H1 (cell line): ENCODE data around the gene PVALB. TPM values are rescaled to one million over a fixed set of nuclear protein-coding genes. Genes with fewer than 3 reads are reported as not detected.
A peak's percentile ranks its signal among the peaks of the same experiment; 100 is the strongest.

ENCODE experiments used
- CTCF ChIA-PET: fragments of 300-600 bp; sonication (Branson Sonifier 250); formaldehyde crosslinking; loops from one replicate; lab custom pipeline; 2021; ENCODE audit not compliant: partially characterized antibody; lab: Charles Lee
- POLR2A ChIA-PET: fragments of 300-600 bp; sonication (Branson Sonifier 250); formaldehyde crosslinking; loops from one replicate; lab custom pipeline; 2021; ENCODE audit warnings: inconsistent platforms; ENCODE audit not compliant: partially characterized antibody; lab: Charles Lee
- DNase-seq, 2 experiments: peaks; one replicate each; pipeline versions ENCODE4 v3.0.0 to v3.0.0-alpha.2; 2010 to 2022; ENCODE audit warnings: low spot score in 2 of 2, low read depth in 1 of 2, mixed read lengths in 1 of 2
- FAIRE-seq: peaks from 2 replicates; lab custom pipeline; 2011; peaks lifted over from hg19 to GRCh38; lab: Jason Lieb, UNC
- H2AFZ ChIP-seq: 2 replicates; pipeline ENCODE4 v1.8.1; 2012; ENCODE audit warnings: low read length, inconsistent platforms
- H2AK5ac ChIP-seq: 2 replicates; pipeline ENCODE4 v1.6.1; 2013; ENCODE audit warnings: low read depth, low read length
- H2BK120ac ChIP-seq: replicated peaks from 2 replicates; pipeline ENCODE3; 2013; ENCODE audit warnings: low read depth, low read length, inconsistent platforms
- H2BK12ac ChIP-seq: 2 replicates; pipeline ENCODE4 v1.6.1; 2013; ENCODE audit warnings: low read depth, low read length
- H2BK15ac ChIP-seq: 2 replicates; pipeline ENCODE4 v1.6.1; 2013; ENCODE audit warnings: low read length
- H2BK20ac ChIP-seq: 2 replicates; pipeline ENCODE4 v1.6.1; 2013; ENCODE audit warnings: low read length
- H2BK5ac ChIP-seq: 2 replicates; pipeline ENCODE4 v1.6.1; 2013; ENCODE audit warnings: low read depth, low read length
- H3K14ac ChIP-seq: 2 replicates; pipeline ENCODE4 v1.6.1; 2013; ENCODE audit warnings: inconsistent platforms; ENCODE audit not compliant: insufficient read length
- H3K18ac ChIP-seq: 2 replicates; pipeline ENCODE4 v1.6.1; 2013; ENCODE audit warnings: low read length; ENCODE audit errors: extremely low read depth
- H3K23ac ChIP-seq: 2 replicates; pipeline ENCODE4 v1.6.1; 2013; ENCODE audit warnings: inconsistent platforms; ENCODE audit not compliant: insufficient read length
- H3K23me2 ChIP-seq: 2 replicates; pipeline ENCODE4 v1.6.1; 2013; ENCODE audit warnings: low read depth, low read length
- H3K27ac ChIP-seq: 2 replicates; pipeline ENCODE4 v1.6.1; 2011; ENCODE audit warnings: low read depth, low read length, inconsistent platforms
- H3K27me3 ChIP-seq, 4 experiments: replicated peaks in 1 of 4; 1 replicate in 1 of 4; 2 replicates in 3 of 4; pipeline versions ENCODE4 v1.6.1 to v1.8.1; 2011 to 2013; ENCODE audit warnings: low read length in 3 of 4, mild to moderate bottlenecking in 3 of 4, inconsistent platforms in 2 of 4, mixed read lengths in 2 of 4, moderate library complexity in 1 of 4; ENCODE audit not compliant: control insufficient read depth in 3 of 4, insufficient read depth in 3 of 4; ENCODE audit errors: extremely low read depth in 1 of 4
- H3K36me3 ChIP-seq, 4 experiments: 2 replicates each; pipeline versions ENCODE4 v1.6.1 to v1.8.1; 2011 to 2013; ENCODE audit warnings: mild to moderate bottlenecking in 4 of 4, low read length in 3 of 4, moderate library complexity in 2 of 4, control low read depth in 1 of 4, inconsistent platforms in 1 of 4; ENCODE audit not compliant: insufficient read depth in 4 of 4, control insufficient read depth in 2 of 4
- H3K4ac ChIP-seq: replicated peaks from 2 replicates; pipeline ENCODE3; 2013; ENCODE audit warnings: low read length, low read depth, mixed read lengths, inconsistent platforms; ENCODE audit not compliant: insufficient read length
- H3K4me1 ChIP-seq, 4 experiments: replicated peaks in 1 of 4; 1 replicate in 1 of 4; 2 replicates in 3 of 4; pipeline versions ENCODE4 v1.6.1 to v1.8.1; 2011 to 2013; ENCODE audit warnings: low read length in 3 of 4, inconsistent platforms in 2 of 4, mixed read lengths in 1 of 4; ENCODE audit not compliant: insufficient read depth in 4 of 4, control insufficient read depth in 3 of 4
- H3K4me2 ChIP-seq, 2 experiments: 2 replicates each; pipeline versions ENCODE4 v1.6.1 to v1.8.1; 2011 to 2013; ENCODE audit warnings: low read depth in 2 of 2, low read length in 2 of 2, control low read depth in 1 of 2, inconsistent platforms in 1 of 2, mild to moderate bottlenecking in 1 of 2; ENCODE audit not compliant: insufficient read depth in 1 of 2
- H3K4me3 ChIP-seq, 4 experiments: fragments of 200-600, 300-600 bp in 1 of 4; sonication (generic), shearing (Covaris generic), sonication (Bioruptor Twin) in 1 of 4; 2 replicates each; pipeline versions ENCODE4 v1.5.1 to v1.8.1; 2011 to 2016; ENCODE audit warnings: low read length in 4 of 4, low read depth in 3 of 4, control low read depth in 2 of 4, inconsistent platforms in 2 of 4, mild to moderate bottlenecking in 2 of 4, mixed read lengths in 1 of 4, moderate library complexity in 1 of 4; ENCODE audit not compliant: insufficient read depth in 2 of 4; ENCODE audit errors: extremely low read depth in 1 of 4
- H3K56ac ChIP-seq: replicated peaks from 2 replicates; pipeline ENCODE3; 2013; ENCODE audit warnings: low read depth, mild to moderate bottlenecking, mixed read lengths, low read length, inconsistent platforms; ENCODE audit not compliant: insufficient read length
- H3K79me1 ChIP-seq: 2 replicates; pipeline ENCODE4 v1.6.1; 2013; ENCODE audit warnings: low read depth, low read length, control low read depth
- H3K79me2 ChIP-seq, 2 experiments: 2 replicates each; pipeline versions ENCODE4 v1.6.1 to v1.8.1; 2012 to 2013; ENCODE audit warnings: low read length in 2 of 2, mild to moderate bottlenecking in 2 of 2, inconsistent platforms in 1 of 2; ENCODE audit not compliant: insufficient read depth in 2 of 2, control insufficient read depth in 1 of 2
- H3K9ac ChIP-seq, 4 experiments: replicated peaks in 1 of 4; 1 replicate in 1 of 4; 2 replicates in 3 of 4; pipeline versions ENCODE4 v1.6.1 to v1.8.1; 2011 to 2013; ENCODE audit warnings: low read depth in 3 of 4, low read length in 3 of 4, control low read depth in 2 of 4, mild to moderate bottlenecking in 2 of 4, moderate library complexity in 2 of 4, inconsistent platforms in 1 of 4; ENCODE audit errors: extremely low read depth in 1 of 4
- H3K9me3 ChIP-seq, 2 experiments: 2 replicates each; pipeline versions ENCODE4 v1.6.1 to v1.8.1; 2012 to 2013; ENCODE audit warnings: mild to moderate bottlenecking in 2 of 2, moderate library complexity in 2 of 2, control low read depth in 1 of 2, inconsistent platforms in 1 of 2, low read depth in 1 of 2, low read length in 1 of 2, mixed read lengths in 1 of 2; ENCODE audit not compliant: insufficient read depth in 2 of 2
- H4K20me1 ChIP-seq, 2 experiments: replicated peaks in 1 of 2; 2 replicates each; pipeline versions ENCODE3 to v1.8.1; 2011 to 2013; ENCODE audit warnings: inconsistent platforms in 2 of 2, low read length in 2 of 2, mild to moderate bottlenecking in 1 of 2; ENCODE audit not compliant: insufficient read depth in 2 of 2, control insufficient read depth in 1 of 2
- H4K5ac ChIP-seq: 2 replicates; pipeline ENCODE4 v1.6.1; 2013; ENCODE audit warnings: low read length, low read depth, mixed read lengths, inconsistent platforms; ENCODE audit not compliant: insufficient read length
- H4K8ac ChIP-seq: 2 replicates; pipeline ENCODE4 v1.8.0; 2013; ENCODE audit warnings: mild to moderate bottlenecking, moderate library complexity, low read length, inconsistent platforms; ENCODE audit not compliant: insufficient read depth; ENCODE audit errors: extremely low read depth
- H4K91ac ChIP-seq: replicated peaks from 2 replicates; pipeline ENCODE3; 2013; ENCODE audit warnings: low read length, mixed read lengths, inconsistent platforms; ENCODE audit not compliant: insufficient read length
- HDAC2 ChIP-seq, 2 experiments: fragments of 300-600 bp in 1 of 2; sonication (generic) in 1 of 2; IDR thresholded peaks; 2 replicates each; pipeline ENCODE4 v1.6.1; 2011 to 2012; ENCODE audit warnings: low read depth in 2 of 2, low read length in 2 of 2, mild to moderate bottlenecking in 2 of 2, moderate library complexity in 2 of 2, borderline replicate concordance in 1 of 2, inconsistent platforms in 1 of 2
- KDM1A ChIP-seq: fragments of 200-600, 300-600 bp; sonication (generic); IDR thresholded peaks from 2 replicates; pipeline ENCODE4 v1.7.1; 2016; ENCODE audit warnings: mild to moderate bottlenecking, low read length, borderline replicate concordance
- RBBP5 ChIP-seq: IDR thresholded peaks from 2 replicates; pipeline ENCODE4 v1.7.1; 2012; ENCODE audit warnings: low read depth, mild to moderate bottlenecking, inconsistent platforms, low read length, moderate library complexity, borderline replicate concordance
- WGBS, 2 experiments: shearing (Covaris generic) in 1 of 2; methylation state at CpG; one replicate each; pipeline versions ENCODE4 v1.1.6 to v1.1.7; 2013 to 2015; ENCODE audit warnings: low lambda C conversion rate in 2 of 2, mixed read lengths in 2 of 2, inconsistent platforms in 1 of 2, low coverage in 1 of 2, missing lambda C conversion rate in 1 of 2; ENCODE audit not compliant: insufficient replicate concordance in 2 of 2, insufficient coverage in 1 of 2, insufficient read length in 1 of 2; ENCODE audit errors: extremely low coverage in 1 of 2, missing lambda C conversion rate in 1 of 2; 5-methylcytosine and 5-hydroxymethylcytosine counted together
- polyA plus RNA-seq, 7 experiments: library from polyadenylated mRNA; depleted of rRNA in 3 of 7; stranded (reverse) in 5 of 7; unstranded in 2 of 7; fragments of >200 nt in 5 of 7; fragments of 200-250 nt in 2 of 7; gene quantifications; 1 replicate in 5 of 7; 2 replicates in 1 of 7; 4 replicates in 1 of 7; pipeline versions ENCODE4 v1.2.1 to v1.2.3, GENCODE V29; 2011 to 2013; ENCODE audit warnings: missing spikeins in 2 of 7, mixed read lengths in 2 of 7
- total RNA-seq: library from RNA; stranded (reverse); fragmentation: NEBNext Ultra II Directional; extraction: Animal tissue kit (Norgen Biotek cat#: 25700); gene quantifications from 2 replicates; pipeline ENCODE4 v1.2.1, GENCODE V29; 2021

PVALB gene
- total and polyA plus RNA-seq, 2 of the 8 experiments (the other 6 are each of a cell fraction or from before 2014, with no cell fraction given), result 1.7 to 5.4 TPM

DNA sequence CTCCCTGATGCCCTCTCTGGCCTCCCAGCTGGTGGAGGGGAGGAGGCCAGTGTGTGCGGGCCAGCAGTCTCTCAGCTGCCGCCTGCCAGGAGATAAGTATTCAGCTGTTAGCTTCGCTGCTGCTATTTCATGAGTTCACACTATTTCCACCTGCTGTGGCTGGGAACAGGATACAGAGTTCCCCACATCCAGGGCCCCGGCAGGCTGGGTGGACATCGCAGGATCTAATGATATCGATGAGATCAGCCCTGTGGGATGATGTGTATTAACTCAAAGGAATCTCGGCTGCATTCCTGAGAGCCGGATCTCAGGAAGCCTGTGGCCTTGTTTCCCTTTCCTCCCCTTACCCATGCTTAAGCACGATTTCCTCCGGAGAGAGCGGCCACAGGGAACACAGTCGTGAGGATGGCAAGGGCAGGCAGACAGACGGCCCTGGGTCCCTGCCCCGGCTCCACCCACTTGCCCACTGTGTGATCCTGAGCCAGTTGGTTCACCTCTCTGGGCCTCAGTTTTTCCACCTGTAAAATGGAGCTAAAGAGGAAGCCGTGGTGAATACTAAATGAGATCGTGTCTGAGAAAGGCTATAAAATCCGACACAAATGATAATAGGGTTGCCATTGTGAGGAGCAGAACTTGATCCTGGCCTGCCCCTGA lies 6.5 kb upstream of the PVALB start:
- no peaks in the 10 kb centered on the region for H3K9me3 ChIP-seq
- no peak overlapping the region for H3K14ac ChIP-seq
- no peak overlapping the region; a peak in 1 of 8 replicates for H3K4me3 ChIP-seq
- peaks cover 0 to 6% of the 10 kb centered on the region in 2 experiments for H4K20me1 ChIP-seq
- H3K79me2 ChIP-seq, result no peaks in the 10 kb centered on the region
- H4K8ac ChIP-seq, result no peak overlapping the region
- FAIRE-seq (no peak), DNase-seq (no peak)
- ChIA-PET CTCF (interaction anchor here (0.6 to 1.6 kb wide), 6 partner anchors 14 to 716 kb away, joined by 3 to 9 read pairs (median 3); no protein-coding TSS in a partner anchor), POLR2A (interaction anchor here (0.5 kb wide), 1 partner anchor 152 kb away, joined by 4 read pairs; no protein-coding TSS in a partner anchor)
- peak overlapping the region; percentile 67; the same call in 1 of the 2 replicates for H2BK15ac ChIP-seq
- H3K27ac ChIP-seq, result no peak overlapping the region
- H3K56ac ChIP-seq, result no peak overlapping the region
- H2AFZ ChIP-seq, result no peak overlapping the region
- peaks cover 0 to 13% (median 8%) of the 10 kb centered on the region in 4 experiments; a peak in 6 of 7 replicates for H3K4me1 ChIP-seq
- H2BK20ac ChIP-seq, result 0 out of 2 replicates have a peak overlapping the region, but pooled peaks have one; percentile 56
- H3K23ac ChIP-seq, result no peak overlapping the region
- no peaks in the 10 kb centered on the region for H3K36me3 ChIP-seq
- no peak overlapping the region for H3K4ac ChIP-seq
- WGBS, 2 experiments, result 88% methylated on average over 17 of the region's 17 CpGs; no CpG with 5 or more reads in 1 of the 2 experiments
- H3K18ac ChIP-seq, result 0 out of 2 replicates have a peak overlapping the region, but pooled peaks have one; percentile 16
- H2BK5ac ChIP-seq, result peak overlapping the region; percentile 49; the same call in 1 of the 2 replicates
- no peak overlapping the region for H2BK120ac ChIP-seq
- no peak overlapping the region; a peak in 1 of 7 replicates for H3K9ac ChIP-seq
- H4K91ac ChIP-seq, result no peak overlapping the region
- H4K5ac ChIP-seq, result no peak overlapping the region
- TF ChIP-seq RBBP5 (no peak), HDAC2 (IDR thresholded peaks at IDR 0.05; ENCODE audit: borderline replicate concordance in 1 of 2, low read depth in 2 of 2, low read length in 2 of 2) (no peak), KDM1A (peak; percentile 78; the same call in 1 of the 2 replicates)
- H2BK12ac ChIP-seq, result peak overlapping the region; percentile 82
- peaks cover 0 to 7% (median 5%) of the 10 kb centered on the region in 4 experiments; a peak in 5 of 7 replicates for H3K27me3 ChIP-seq
- H2AK5ac ChIP-seq, result 0 out of 2 replicates have a peak overlapping the region, but pooled peaks have one; percentile 56
- H3K4me2 ChIP-seq, result no peak overlapping the region; a peak in 1 of 4 replicates
- no peaks in the 10 kb centered on the region for H3K79me1 ChIP-seq
- H3K23me2 ChIP-seq, result peaks cover 10% of the 10 kb centered on the region; the same call in 1 of the 2 replicates
